SK-N-MC (cell line): Measurements from ENCODE around the gene GUCY1A2.

Source experiments
- DNase-seq: peaks from one replicate; pipeline ENCODE4 v3.0.0-alpha.2; 2011; ENCODE audit warnings: low read depth, low spot score
- H3K27ac ChIP-seq: fragments of 200-600 bp; sonication (generic); 2 replicates; pipeline ENCODE4 v1.5.1; 2016; ENCODE audit warnings: mixed run types
- H3K36me3 ChIP-seq: fragments of 200-600 bp; sonication (generic); 2 replicates; pipeline ENCODE4 v1.6.1; 2017; ENCODE audit warnings: antibody characterized with exemption, low read length, mixed read lengths; ENCODE audit not compliant: insufficient read depth
- H3K4me3 ChIP-seq: fragments of 200-600 bp; sonication (generic); 2 replicates; pipeline ENCODE4 v1.5.1; 2016
- H3K9ac ChIP-seq: fragments of 200-600 bp; sonication (generic); 2 replicates; pipeline ENCODE4 v1.8.0; 2017; ENCODE audit warnings: mixed run types, mixed read lengths; ENCODE audit not compliant: insufficient read length
- H3K9me3 ChIP-seq: fragments of 200-600 bp; sonication (generic); 2 replicates; pipeline ENCODE4 v1.6.1; 2017; ENCODE audit warnings: low read depth, mild to moderate bottlenecking, antibody characterized with exemption, low read length, moderate library complexity, mixed read lengths
- EZH2 ChIP-seq: fragments of 200-600 bp; sonication (generic); IDR thresholded peaks from one replicate; pipeline ENCODE4 v1.6.1; 2017; ENCODE audit warnings: antibody characterized with exemption
- FOXP2 ChIP-seq: optimal IDR thresholded peaks from 2 replicates; pipeline ENCODE3; 2011; ENCODE audit warnings: mild to moderate bottlenecking, moderate library complexity; ENCODE audit not compliant: insufficient read depth; ENCODE audit errors: extremely low read length, control extremely low read depth
- POLR2AphosphoS5 ChIP-seq: IDR thresholded peaks from 2 replicates; pipeline ENCODE4 v1.6.1; 2012; ENCODE audit warnings: mild to moderate bottlenecking, low read depth, low read length, borderline replicate concordance

The GUCY1A2 gene

DNA sequence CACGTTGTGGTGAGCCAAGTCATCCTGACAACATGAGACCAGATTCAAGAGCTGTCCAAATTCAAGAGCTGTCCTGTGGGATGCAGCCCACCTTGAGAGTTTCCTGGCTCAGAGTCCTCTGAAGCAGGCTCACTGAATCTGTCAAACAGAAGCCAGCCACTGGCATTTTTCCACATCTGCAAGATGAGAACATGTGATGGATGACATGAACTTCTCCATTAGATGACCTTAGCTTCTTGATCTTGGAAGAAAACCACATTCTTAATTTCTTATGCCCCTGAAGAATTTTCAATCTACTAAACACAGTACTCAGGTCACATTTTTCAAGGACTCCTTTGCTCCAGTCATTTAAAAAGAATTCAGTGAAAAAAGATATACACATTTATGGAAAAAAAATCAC is 291.0 kb downstream of the GUCY1A2 start:
- H3K9me3 ChIP-seq, result no peaks in the 10 kb centered on the region
- TF ChIP-seq EZH2 (no peak), POLR2AphosphoS5 (no peak), FOXP2 (no peak)
- no peak overlapping the region for H3K9ac ChIP-seq
- DNase-seq, result no peak
- no peaks in the 10 kb centered on the region for H3K36me3 ChIP-seq
- no peak overlapping the region for H3K4me3 ChIP-seq
- H3K27ac ChIP-seq, result no peak overlapping the region

GRCh38 chr11:106724293-106724892 is 293.9 kb downstream of the GUCY1A2 start:
- DNase-seq, result no peak
- no peaks in the 10 kb centered on the region for H3K36me3 ChIP-seq
- no peaks in the 10 kb centered on the region for H3K9me3 ChIP-seq
- H3K27ac ChIP-seq, result no peak overlapping the region
- TF ChIP-seq EZH2 (no peak), POLR2AphosphoS5 (no peak), FOXP2 (no peak)
- H3K9ac ChIP-seq, result no peak overlapping the region
- H3K4me3 ChIP-seq, result no peak overlapping the region

- Histone ChIP-seq H3K36me3 (no peaks in the 10 kb centered on the region), H3K27ac (no peak overlapping the region), H3K9ac (no peak overlapping the region), H3K4me3 (no peak overlapping the region), H3K9me3 (no peaks in the 10 kb centered on the region)
- no peak for TF ChIP-seq EZH2
- TF ChIP-seq FOXP2, result no peak
- no peak for TF ChIP-seq POLR2AphosphoS5
- DNase-seq, result no peak
Observed at GRCh38 chr11:106723071-106723470, 295.2 kb downstream of the GUCY1A2 start.

GRCh38 chr11:106717222-106717621 is 301.1 kb downstream of the GUCY1A2 start:
- Histone ChIP-seq H3K27ac (no peak overlapping the region), H3K4me3 (no peak overlapping the region), H3K9ac (no peak overlapping the region), H3K36me3 (no peaks in the 10 kb centered on the region), H3K9me3 (no peaks in the 10 kb centered on the region)
- no peak for DNase-seq
- TF ChIP-seq POLR2AphosphoS5 (no peak), EZH2 (no peak), FOXP2 (no peak)

DNA sequence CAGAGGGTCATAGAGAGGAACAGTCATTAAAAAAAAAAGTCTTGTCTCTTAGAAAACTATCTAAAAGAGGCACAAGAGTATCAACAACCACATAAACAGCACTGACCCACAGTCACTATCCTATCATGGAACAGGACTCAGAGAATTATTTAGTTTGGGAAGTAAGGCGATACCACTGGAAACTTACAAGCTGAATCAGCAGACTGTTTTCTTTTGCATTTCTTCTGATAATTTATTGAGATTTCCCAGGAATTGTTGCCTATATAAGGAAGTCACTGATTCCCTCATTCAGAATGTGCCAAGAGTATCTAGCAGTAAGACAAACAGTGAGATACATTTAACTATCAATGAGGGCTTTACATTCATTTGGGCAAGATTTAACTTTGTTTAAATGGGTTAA is 304.1 kb downstream of the GUCY1A2 start:
- Histone ChIP-seq H3K9me3 (no peaks in the 10 kb centered on the region), H3K9ac (no peak overlapping the region), H3K27ac (no peak overlapping the region), H3K4me3 (no peak overlapping the region), H3K36me3 (no peaks in the 10 kb centered on the region)
- TF ChIP-seq POLR2AphosphoS5, result no peak
- no peak for TF ChIP-seq FOXP2
- no peak for TF ChIP-seq EZH2
- DNase-seq, result no peak

GRCh38 chr11:106708348-106708747 is 309.9 kb downstream of the GUCY1A2 start:
- Histone ChIP-seq H3K4me3 (no peak overlapping the region), H3K36me3 (no peaks in the 10 kb centered on the region), H3K27ac (no peak overlapping the region), H3K9ac (no peak overlapping the region), H3K9me3 (no peaks in the 10 kb centered on the region)
- no peak for DNase-seq
- TF ChIP-seq POLR2AphosphoS5, result no peak
- no peak for TF ChIP-seq EZH2
- no peak for TF ChIP-seq FOXP2

- H3K36me3 ChIP-seq, result no peaks in the 10 kb centered on the region
- DNase-seq, result no peak
- no peak for TF ChIP-seq FOXP2
- H3K9ac ChIP-seq, result no peak overlapping the region
- H3K27ac ChIP-seq, result no peak overlapping the region
- no peak overlapping the region for H3K4me3 ChIP-seq
- H3K9me3 ChIP-seq, result no peaks in the 10 kb centered on the region
Observed at GRCh38 chr11:106706355-106706754, 311.9 kb downstream of the GUCY1A2 start.

DNA sequence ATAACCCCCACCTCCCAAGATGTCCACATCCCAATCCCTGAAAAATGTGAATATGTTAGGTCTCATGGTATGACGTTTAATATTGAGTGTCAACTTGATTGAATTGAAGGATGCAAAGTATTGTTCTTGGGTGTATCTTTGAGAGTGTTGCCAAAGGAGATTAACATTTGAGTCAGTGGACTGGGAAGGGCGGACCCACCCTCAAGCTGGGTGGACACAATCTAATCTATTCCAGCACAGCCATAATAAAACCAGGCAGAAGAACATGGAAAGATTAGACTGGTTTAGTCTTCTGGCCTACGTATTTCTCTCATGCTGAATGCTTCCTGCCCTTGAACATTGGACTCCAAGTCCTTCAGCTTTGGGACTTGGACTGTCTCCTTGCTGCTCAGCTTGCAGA is 315.5 kb downstream of the GUCY1A2 start:
- no peaks in the 10 kb centered on the region for H3K9me3 ChIP-seq
- no peak for TF ChIP-seq EZH2
- TF ChIP-seq FOXP2, result no peak
- TF ChIP-seq POLR2AphosphoS5, result no peak
- H3K27ac ChIP-seq, result no peak overlapping the region
- H3K4me3 ChIP-seq, result no peak overlapping the region
- no peak overlapping the region for H3K9ac ChIP-seq
- no peak for DNase-seq
- no peaks in the 10 kb centered on the region for H3K36me3 ChIP-seq

DNA sequence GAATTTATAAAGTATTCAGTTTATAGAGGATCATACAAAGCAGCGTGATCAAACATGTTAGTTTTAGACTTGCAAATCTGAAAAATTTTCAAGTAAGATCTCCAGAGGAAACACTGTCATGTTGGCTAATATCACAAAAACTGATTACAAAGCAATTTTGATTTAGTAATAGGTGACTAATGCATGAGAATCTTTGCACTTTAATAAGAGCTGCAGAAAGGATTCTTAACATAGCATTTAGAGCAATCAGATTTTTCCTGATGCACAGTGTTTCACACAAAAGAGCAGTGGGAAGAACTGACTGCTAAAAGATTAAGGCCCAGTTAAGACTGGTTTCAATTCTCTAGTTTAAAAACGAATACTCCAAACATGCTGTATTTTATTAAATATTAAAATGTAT is 321.2 kb downstream of the GUCY1A2 start:
- Histone ChIP-seq H3K9me3 (no peaks in the 10 kb centered on the region), H3K4me3 (no peak overlapping the region), H3K9ac (no peak overlapping the region), H3K27ac (no peak overlapping the region), H3K36me3 (no peaks in the 10 kb centered on the region)
- TF ChIP-seq FOXP2, result no peak
- peak; percentile 8 for DNase-seq
